GM21619 (cell line): ENCODE data around the gene GPR137.

Source experiments
- ATAC-seq: cut with Tn5 transposase; IDR thresholded peaks from one replicate; pipeline ENCODE4 v1.9.1; 2021; ENCODE audit not compliant: unreplicated experiment

Gene GPR137, protein sequence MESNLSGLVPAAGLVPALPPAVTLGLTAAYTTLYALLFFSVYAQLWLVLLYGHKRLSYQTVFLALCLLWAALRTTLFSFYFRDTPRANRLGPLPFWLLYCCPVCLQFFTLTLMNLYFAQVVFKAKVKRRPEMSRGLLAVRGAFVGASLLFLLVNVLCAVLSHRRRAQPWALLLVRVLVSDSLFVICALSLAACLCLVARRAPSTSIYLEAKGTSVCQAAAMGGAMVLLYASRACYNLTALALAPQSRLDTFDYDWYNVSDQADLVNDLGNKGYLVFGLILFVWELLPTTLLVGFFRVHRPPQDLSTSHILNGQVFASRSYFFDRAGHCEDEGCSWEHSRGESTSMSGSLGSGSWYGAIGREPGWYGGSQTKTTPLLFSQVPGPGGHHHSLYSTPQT

DNA sequence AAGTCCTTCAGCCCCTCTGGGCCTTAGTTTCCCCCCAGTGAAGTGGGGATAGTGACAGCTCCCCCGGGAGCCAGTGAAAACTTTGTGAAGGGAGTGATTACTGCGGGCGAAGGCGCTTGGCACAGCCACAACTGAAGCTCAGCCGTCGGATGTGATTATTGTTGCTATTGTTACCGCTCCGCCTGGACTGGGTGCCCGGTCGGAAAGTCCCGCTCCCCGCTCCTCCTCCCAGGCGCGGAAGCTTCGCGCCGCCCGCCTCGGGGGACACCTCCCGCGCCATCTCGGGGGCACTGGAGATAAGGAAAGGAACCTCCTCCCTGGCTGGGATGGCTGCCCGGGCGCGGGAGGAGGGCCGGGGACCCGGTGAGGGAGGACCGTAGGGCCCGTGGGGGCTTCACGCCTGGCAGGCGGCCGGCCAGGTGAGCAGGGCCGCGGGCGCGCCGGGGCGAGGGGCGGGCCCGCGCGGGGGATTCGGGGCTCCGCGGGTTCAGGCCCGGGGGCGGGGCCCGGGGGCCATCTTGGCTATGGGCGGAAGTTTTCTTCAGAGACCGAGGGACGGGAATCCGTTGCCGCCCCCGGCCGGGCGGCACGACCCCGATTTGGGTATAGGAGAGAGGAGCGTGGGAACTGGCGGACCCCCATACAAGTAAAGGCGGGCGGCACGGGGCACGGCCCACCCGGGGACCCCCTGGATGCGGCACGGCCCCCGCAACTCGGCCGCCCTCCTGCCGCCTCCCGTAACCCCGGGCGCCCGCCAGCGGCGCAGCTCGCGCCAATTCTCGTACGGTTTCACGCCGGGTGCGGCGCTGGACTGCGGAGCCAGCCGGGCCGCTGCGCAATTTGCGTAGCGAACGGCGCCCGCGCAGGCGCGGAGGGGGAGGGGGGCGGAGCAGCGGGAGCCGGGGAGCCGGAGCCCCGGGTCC is at the start of gene GPR137:
Gene GPR137, plus strand, starts transcription at position 887 of the 923 bp plus-strand sequence. CDS start 677 bp downstream, outside the sequence.
- peak; percentile 55 for ATAC-seq

DNA sequence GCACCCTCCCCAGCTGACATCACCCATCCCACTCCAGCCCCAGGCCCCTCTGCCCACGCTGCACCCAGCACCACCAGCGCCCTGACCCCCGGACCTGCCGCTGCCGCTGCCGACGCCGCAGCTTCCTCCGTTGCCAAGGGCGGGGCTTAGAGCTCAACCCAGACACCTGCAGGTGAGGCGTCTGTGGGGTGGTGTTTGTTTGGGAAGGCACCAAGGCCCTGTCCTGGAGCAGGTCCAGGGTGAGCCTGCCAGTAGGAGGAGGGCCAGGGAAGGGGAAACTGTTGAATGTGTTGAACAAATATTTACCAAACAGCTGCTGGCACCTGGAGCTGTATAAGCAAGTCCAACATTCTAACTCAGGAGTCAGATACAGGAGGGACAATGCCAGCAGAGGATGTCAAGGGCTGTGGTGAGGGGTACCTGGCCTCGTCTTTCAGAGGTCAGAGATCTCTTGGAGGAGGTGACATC is 48.1 kb upstream of the GPR137 start:
- no peak for ATAC-seq

- ATAC-seq = no peak
These were observed 47.6 kb upstream of the GPR137 start for GRCh38 chr11:64238076-64238475.

GRCh38 chr11:64238999-64239398 is 46.6 kb upstream of the GPR137 start:
- ATAC-seq = no peak

- peak; percentile 3 for ATAC-seq
These were observed 45.8 kb upstream of the GPR137 start for GRCh38 chr11:64239662-64240434.

DNA sequence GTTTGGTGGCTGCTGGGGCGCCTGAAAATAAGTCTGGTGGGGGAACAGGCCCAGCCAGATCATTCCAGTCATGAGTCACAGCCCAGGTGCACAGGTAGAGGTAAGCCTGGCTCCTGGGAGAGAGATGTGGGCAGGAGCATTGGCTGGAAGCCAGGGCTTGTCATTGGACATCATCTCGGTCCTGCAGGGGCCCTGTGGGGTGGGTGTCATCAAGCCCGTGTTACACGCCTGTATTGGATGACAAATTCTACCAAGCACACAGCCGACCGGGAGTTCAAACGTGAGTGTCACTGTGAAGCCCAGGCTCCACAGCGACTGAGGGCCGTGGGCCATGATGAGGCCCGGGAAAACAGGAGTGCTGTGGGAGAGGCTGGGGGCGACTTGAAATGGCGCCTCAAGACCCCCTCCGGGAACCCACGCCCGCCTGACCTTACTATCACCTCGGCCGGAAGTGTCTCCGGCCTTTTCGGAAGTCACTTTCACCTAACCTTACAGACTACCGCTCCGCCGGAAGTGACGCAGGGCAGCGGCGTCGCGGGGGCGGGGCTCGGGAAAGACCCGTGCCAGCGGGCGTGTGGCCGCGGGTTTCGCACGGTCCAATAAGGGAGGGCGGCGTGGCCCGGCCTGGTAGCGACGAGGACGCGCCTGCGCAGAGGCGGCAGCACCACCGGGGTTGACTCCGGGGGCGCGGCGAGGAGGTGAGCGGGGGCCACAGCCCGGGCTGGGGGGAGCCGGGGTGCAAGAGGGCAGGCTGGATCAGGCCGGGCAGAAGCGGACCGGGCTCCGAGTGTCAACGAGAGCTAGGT is 45.0 kb upstream of the GPR137 start, which contains the start of gene FKBP2:
Gene FKBP2, plus strand, starts transcription at position 661 of the 806 bp plus-strand sequence. CDS start 1,293 bp downstream, outside the sequence.
- ATAC-seq = peak; percentile 40

DNA sequence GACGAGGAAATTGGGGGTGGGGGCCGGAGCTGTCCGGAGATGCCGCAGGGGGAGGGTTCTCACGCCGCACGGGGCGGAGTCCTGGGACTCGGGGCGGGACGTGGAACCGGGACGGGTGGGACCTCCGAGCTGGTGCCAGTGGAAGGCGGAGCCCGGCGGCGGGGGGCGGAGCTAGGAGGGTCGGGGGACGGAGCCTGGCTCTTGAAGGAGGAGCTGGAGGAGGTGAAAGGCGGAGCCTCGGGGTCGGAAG is 44.5 kb upstream of the GPR137 start:
- ATAC-seq = no peak

GRCh38 chr11:64241491-64242374 is 43.9 kb upstream of the GPR137 start:
- peak; percentile 43 for ATAC-seq

DNA sequence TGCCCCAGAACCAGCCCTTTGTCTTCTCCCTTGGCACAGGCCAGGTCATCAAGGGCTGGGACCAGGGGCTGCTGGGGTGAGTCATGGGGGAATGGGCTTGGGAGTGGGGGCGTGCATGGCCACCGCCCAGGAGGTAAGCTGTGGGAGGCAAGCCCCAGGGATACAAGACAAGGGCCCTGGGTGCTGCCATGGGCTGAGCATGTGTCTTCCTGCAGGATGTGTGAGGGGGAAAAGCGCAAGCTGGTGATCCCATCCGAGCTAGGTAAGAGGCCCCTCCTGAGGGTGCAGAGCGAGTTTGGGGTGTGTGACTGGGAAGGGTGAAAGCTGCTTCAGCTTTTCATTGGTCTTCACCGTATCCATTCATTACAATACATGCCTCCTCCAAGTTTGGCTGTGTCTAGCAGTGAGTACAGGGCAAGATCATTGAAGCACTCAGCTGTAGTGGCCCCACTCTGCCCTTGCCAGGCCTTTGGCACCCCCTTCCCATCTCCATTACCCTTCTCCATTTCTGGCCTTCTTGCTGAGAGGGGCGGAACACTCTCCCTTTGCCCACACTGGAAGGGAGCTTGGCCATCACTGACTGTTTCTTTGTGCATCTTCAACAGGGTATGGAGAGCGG is 42.3 kb upstream of the GPR137 start:
- no peak for ATAC-seq

DNA sequence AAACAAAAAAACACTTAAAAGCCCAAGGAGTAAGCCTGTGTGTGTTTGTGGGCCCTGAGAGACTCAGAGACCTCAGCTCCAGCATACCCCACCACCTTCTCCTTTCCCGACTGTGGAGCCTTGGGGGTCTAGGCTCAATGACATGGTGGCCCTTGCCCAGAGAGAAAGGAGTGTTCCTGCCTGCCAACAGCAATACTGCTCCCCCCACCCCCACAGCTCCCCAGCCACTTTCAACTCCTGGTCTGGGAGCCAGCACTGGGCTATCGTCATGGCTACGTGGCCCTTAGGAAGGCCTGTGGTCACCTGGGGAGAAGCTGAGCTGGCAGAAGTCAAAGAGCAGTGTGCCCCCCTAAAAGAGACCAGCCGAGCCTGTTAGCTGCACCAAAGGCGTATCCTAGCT is 41.5 kb upstream of the GPR137 start:
- no peak for ATAC-seq

- ATAC-seq = no peak
These were observed 40.7 kb upstream of the GPR137 start for GRCh38 chr11:64244966-64245365.

GRCh38 chr11:64245401-64245796 is 40.2 kb upstream of the GPR137 start:
- ATAC-seq = no peak

DNA sequence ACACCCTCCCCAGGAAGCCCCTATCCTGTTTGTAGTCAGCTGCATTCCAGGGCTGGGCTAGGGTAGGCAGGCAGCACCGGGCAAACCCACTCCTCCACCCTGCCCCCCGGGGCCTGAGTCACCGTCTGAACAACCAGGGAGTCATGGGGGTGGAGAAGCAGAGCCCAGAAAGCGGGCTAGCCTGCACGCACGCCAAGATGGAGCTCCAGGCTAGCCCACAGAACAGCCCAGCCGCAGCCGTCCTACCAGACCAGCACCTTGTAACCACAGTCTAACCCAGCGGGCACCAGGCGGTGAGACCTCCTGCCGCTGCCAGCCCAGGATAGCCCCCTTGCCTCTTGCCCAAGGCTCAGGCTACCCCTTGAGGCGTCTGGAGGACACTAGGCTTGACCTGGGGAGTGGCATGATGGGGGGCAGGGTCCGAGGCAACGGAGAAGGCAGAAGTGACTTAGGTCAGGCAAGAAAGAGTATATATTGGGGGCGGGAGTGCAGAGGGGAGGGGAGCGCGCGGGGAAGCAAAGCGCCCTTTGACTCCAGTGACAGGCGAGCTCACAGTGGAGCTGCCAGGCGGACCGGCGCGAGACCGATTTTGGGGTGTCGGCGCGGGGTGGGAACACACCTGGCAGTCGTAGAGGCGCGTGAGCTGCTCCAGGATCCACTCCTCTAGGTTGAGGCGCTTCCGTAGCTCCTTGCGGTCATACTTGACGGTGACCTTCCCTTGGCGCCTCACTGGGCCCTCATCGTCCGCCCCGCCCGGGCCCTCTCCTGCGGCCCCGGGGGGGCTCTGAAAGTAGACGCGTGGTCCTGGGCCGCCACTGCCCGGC is 39.6 kb upstream of the GPR137 start:
- ATAC-seq = no peak

DNA sequence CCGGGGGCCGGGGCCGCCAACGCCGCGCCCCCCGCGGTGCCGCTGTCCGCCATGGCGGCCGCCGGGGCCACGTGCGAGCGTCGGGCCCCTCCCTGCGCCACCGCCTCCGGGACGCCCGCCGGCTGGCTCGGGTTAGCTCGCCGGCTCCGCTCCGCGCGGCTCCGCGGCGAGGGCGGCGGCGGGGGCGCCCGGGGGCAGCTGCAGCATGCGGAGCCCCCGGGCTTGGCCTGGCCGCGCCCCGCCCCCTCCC is 39.1 kb upstream of the GPR137 start:
- peak; percentile 5 for ATAC-seq

DNA sequence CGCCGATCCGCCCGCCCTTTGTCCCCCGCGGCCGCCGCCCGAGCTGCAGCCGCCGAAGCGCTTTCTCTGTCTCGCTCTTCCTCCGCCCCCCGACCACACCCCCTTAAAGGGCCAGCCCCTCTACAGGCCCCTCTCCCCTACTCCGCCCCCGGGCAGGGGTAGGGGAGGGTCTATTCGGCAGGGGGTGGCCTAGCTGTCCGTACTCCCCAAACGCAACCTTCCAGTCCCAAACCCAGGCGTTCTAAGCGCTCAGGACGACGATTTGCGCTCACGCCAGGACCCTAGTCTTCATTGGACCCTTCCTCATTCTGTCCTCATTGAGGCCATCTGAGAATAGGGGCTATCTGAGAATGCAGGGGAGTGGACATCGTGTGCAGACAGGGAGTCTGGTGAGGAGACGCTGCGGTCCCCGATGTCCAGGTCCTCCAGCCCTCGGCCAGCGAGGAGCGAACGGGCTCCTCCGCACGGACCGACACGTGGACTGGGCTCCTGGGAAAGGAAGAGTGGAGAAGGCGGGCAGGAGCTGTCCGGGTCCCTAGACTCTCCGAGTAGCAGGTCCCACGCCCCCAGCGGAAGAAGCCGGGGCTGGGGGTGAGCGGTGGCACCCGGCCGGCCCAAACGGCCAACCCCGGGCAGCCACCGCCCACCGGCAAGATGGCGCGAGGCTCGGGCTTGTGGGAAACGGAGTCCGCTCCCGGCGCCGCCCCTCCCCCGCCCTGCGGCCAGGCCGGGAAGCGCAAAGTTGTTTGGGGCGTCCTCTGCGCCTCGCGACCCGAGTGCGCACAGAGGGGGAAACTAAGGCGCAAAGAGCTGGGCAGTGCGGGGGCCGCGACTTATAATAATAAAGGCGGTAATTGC is 38.5 kb upstream of the GPR137 start, which contains the start of gene PPP1R14B:
Gene PPP1R14B, minus strand, starts transcription at position 73 of the 858 bp plus-strand sequence. CDS start 270 bp downstream, outside the sequence.
- peak; percentile 30 for ATAC-seq

DNA sequence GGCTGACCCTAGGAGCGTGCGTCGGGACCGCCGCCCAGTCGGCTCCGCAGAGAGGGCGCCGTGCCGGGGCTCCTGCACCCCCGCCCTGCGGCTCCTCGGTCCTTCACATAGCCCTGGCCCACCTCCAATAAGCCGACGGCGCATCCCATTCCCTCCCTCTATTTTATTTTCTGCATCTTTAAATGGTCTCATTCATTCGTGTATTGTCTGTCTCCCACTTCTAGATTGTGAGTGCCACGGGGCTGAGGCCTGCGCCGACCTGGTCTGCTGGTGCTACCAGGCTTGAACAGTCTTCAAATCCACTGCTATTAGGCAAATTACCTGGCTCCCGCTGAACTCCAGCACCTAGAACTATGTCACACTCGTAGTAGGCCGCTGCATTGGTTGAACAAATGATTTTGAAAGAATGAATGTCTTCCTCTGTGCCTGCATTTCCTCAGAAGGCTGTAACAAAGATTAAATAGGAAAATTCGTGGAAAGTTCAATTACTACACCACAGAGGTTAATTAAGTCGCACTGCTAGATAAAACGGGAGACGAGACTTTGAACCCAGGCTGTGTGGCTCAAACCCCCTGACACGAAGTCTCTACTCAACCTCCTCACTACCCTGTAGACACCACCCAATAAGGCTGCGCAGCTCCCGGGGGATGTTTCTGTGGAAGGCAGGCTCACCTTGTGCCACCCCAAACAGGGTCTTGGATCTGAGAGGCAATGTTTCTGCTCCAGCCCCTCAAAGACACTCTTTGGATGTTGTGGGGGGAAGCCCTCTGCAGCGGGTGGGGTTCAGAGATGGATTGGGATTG is 37.7 kb upstream of the GPR137 start:
- no peak for ATAC-seq
